ENCODE results near the gene CTBP1. TPM values are rescaled to one million over a fixed set of nuclear protein-coding genes. Genes with fewer than 3 reads are reported as not detected.
"Not testable (repeated sequence)": the region's sequence is repeated elsewhere in the genome, so short reads cannot be mapped to it uniquely, and the experiment has no call there.

The CTBP1 gene
- total and polyA plus RNA-seq, 2 donors (not counting 1 experiment from before 2014, with no cell fraction given), result 212 to 343 TPM

DNA sequence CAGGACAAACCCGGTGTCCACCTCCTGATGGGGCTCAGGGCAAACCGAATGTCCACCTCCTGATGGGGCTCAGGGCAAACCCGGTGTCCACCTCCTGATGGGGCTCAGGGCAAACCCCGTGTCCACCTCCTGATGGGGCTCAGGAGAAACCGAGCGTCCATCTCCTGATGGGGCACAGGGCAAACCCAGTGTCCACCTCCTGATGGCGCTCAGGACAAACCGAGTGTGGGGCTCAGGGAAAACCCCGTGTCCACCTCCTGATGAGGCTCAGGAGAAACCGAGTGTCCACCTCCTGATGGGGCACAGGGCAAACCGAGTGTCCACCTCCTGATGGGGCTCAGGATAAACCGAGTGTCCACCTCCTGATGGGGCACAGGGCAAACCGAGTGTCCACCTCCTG, 12.1 kb downstream of the CTBP1 start:
- H3K4me2 ChIP-seq (replicated peaks; ENCODE audit: low read depth, low read length, poor library complexity, severe bottlenecking); ATAC-seq (ENCODE audit: low read depth); H2AFZ ChIP-seq (ENCODE audit: insufficient read depth, low read depth, low read length, poor library complexity, severe bottlenecking); intact Hi-C loops (cut with micrococcal nuclease); DNase-seq; H3K27me3 Mint-ChIP-seq; H3K9ac ChIP-seq (ENCODE audit: low read length); H3K4me1 Mint-ChIP-seq; H3K4me3 ChIP-seq (ENCODE audit: control extremely low read depth in 1 of 5, extremely low read depth in 1 of 5, insufficient read depth in 1 of 5, low read depth in 2 of 5, low read length in 4 of 5); H3K27ac Mint-ChIP-seq; CTCF ChIA-PET; H3K4me1 ChIP-seq (ENCODE audit: control insufficient read depth in 2 of 2, insufficient read depth in 2 of 2, low read length in 2 of 2); H3K4me3 Mint-ChIP-seq; H3K27ac ChIP-seq (ENCODE audit: low read length in 2 of 2); H3K27me3 ChIP-seq (replicated peaks in 1 of 4; ENCODE audit: control extremely low read depth in 1 of 4, control insufficient read depth in 3 of 4, insufficient read depth in 4 of 4, low read length in 3 of 4); H3K9me3 ChIP-seq (ENCODE audit: control extremely low read depth in 1 of 3, control insufficient read depth in 2 of 3, insufficient read depth in 1 of 3, low read length in 2 of 3); H3K9me3 Mint-ChIP-seq (ENCODE audit: insufficient read depth): not testable (repeated sequence)
- Histone ChIP-seq H4K20me1 (ENCODE audit: control insufficient read depth, insufficient read depth, low read length, poor library complexity, severe bottlenecking) (peaks cover 98% of the 10 kb centered on the region), H3K79me2 (ENCODE audit: control insufficient read depth, insufficient read depth, low read length) (peaks cover 80% of the 10 kb centered on the region), H3K36me3 (replicated peaks in 1 of 2; ENCODE audit: control extremely low read depth in 1 of 2, control insufficient read depth in 1 of 2, extremely low read depth in 1 of 2, insufficient read depth in 2 of 2, low read length in 1 of 2) (peaks cover 0 to 68% of the 10 kb centered on the region in 2 experiments)
- WGBS (ENCODE audit: insufficient coverage), result 96% methylated on average over 13 of the region's 13 CpGs
- POLR2A ChIA-PET, result interaction anchor here (0.6 kb wide), 1 partner anchor 29 kb away, joined by 3 read pairs; no protein-coding TSS in a partner anchor

DNA sequence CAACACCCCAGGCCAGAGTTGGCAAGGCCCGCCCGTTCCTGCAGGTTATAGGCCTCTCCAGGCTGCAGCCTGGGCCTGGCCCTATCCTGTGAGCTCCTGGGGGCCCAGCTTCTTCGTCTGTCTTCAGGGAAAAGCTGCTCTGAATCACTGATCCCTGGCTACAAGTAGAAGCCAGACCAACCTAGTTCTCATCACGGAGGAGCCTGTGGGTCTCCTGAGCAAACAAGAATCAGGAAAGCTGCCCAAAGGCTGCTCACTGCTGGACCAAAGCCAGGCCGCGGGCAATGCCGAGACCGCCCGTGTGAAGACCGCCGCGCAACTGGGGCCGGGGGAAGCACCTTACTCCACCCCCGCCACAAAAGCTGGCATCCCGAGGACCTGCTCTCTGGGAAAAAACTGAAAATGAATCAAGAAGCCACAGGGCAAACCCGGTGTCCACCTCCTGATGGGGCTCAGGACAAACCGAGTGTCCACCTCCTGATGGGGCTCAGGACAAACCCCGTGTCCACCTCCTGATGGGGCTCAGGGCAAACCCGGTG, 12.8 kb downstream of the CTBP1 start:
- H3K27me3 ChIP-seq (replicated peaks in 1 of 4; ENCODE audit: control extremely low read depth in 1 of 4, control insufficient read depth in 3 of 4, insufficient read depth in 4 of 4, low read length in 3 of 4), result no peaks in the 10 kb centered on the region
- no peak overlapping the region for H3K27ac Mint-ChIP-seq
- ATAC-seq (ENCODE audit: low read depth) (no peak), DNase-seq (no peak)
- WGBS (ENCODE audit: insufficient coverage), result 95% methylated on average over 18 of the region's 19 CpGs
- peaks cover 3% of the 10 kb centered on the region for H3K4me1 Mint-ChIP-seq
- H3K4me1 ChIP-seq (ENCODE audit: control insufficient read depth in 2 of 2, insufficient read depth in 2 of 2, low read length in 2 of 2), result no peaks in the 10 kb centered on the region
- no peak overlapping the region for H3K9ac ChIP-seq (ENCODE audit: low read length)
- intact Hi-C loops (cut with micrococcal nuclease), result no loop called here
- peaks cover 80% of the 10 kb centered on the region for H3K79me2 ChIP-seq (ENCODE audit: control insufficient read depth, insufficient read depth, low read length)
- no peak overlapping the region for H3K27ac ChIP-seq (ENCODE audit: low read length in 2 of 2)
- no peak for TF ChIP-seq EZH2 (IDR thresholded peaks at IDR 0.05; ENCODE audit: borderline replicate concordance, insufficient read depth, low read depth, low read length, poor library complexity, severe bottlenecking)
- TF ChIP-seq, protein P1, sequence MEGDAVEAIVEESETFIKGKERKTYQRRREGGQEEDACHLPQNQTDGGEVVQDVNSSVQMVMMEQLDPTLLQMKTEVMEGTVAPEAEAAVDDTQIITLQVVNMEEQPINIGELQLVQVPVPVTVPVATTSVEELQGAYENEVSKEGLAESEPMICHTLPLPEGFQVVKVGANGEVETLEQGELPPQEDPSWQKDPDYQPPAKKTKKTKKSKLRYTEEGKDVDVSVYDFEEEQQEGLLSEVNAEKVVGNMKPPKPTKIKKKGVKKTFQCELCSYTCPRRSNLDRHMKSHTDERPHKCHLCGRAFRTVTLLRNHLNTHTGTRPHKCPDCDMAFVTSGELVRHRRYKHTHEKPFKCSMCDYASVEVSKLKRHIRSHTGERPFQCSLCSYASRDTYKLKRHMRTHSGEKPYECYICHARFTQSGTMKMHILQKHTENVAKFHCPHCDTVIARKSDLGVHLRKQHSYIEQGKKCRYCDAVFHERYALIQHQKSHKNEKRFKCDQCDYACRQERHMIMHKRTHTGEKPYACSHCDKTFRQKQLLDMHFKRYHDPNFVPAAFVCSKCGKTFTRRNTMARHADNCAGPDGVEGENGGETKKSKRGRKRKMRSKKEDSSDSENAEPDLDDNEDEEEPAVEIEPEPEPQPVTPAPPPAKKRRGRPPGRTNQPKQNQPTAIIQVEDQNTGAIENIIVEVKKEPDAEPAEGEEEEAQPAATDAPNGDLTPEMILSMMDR (IDR thresholded peaks at IDR 0.05), result no peak
- ChIA-PET POLR2A (no interaction called here), CTCF (no interaction called here)
- H3K36me3 ChIP-seq (replicated peaks in 1 of 2; ENCODE audit: control extremely low read depth in 1 of 2, control insufficient read depth in 1 of 2, extremely low read depth in 1 of 2, insufficient read depth in 2 of 2, low read length in 1 of 2), result peaks cover 0 to 72% of the 10 kb centered on the region in 2 experiments
- H3K9me3 ChIP-seq (ENCODE audit: control extremely low read depth in 1 of 3, control insufficient read depth in 2 of 3, insufficient read depth in 1 of 3, low read length in 2 of 3), result no peaks in the 10 kb centered on the region
- no peak overlapping the region for H2AFZ ChIP-seq (ENCODE audit: insufficient read depth, low read depth, low read length, poor library complexity, severe bottlenecking)
- no peaks in the 10 kb centered on the region for H3K9me3 Mint-ChIP-seq (ENCODE audit: insufficient read depth)
- H3K27me3 Mint-ChIP-seq, result no peaks in the 10 kb centered on the region
- peaks cover 98% of the 10 kb centered on the region for H4K20me1 ChIP-seq (ENCODE audit: control insufficient read depth, insufficient read depth, low read length, poor library complexity, severe bottlenecking)
- no peak overlapping the region for H3K4me2 ChIP-seq (replicated peaks; ENCODE audit: low read depth, low read length, poor library complexity, severe bottlenecking)
- H3K4me3 ChIP-seq (ENCODE audit: control extremely low read depth in 1 of 5, extremely low read depth in 1 of 5, insufficient read depth in 1 of 5, low read depth in 2 of 5, low read length in 4 of 5), result no peak overlapping the region
- H3K4me3 Mint-ChIP-seq, result no peak overlapping the region
